ENCODE data around the gene TBC1D9.
A peak's percentile ranks its signal among the peaks of the same experiment; 100 is the strongest.

The TBC1D9 gene

DNA sequence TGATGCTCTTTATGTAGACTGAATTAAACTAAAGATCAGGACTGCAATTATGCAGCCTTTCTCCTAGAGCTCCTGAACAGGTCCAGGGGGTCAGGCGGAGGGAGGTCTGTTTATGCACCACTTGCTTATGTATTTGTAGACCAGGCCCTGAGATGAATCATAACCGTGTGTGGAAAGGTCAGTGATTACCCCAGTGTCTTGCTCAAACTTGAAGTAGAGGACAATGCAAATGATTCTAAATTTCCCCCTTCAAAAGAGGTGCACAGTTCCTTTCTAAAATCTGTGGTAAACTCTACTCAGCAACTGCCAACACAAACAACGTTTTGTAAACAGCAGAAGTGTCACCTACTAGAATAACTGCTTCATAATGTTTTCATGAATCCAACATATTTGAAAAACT, 13.0 kb upstream of the TBC1D9 start:
- Histone ChIP-seq H4K20me1 (ENCODE audit: insufficient read depth, low read length) (no peaks in the 10 kb centered on the region), H3K9me3 (ENCODE audit: low read length) (peaks cover 10% of the 10 kb centered on the region; the same call in 1 of the 2 replicates), H3K9me2 (ENCODE audit: low read depth, low read length) (no peaks in the 10 kb centered on the region), H3K27me3 (ENCODE audit: insufficient read depth, low read length) (no peaks in the 10 kb centered on the region), H3K79me2 (ENCODE audit: insufficient read depth, low read length) (no peaks in the 10 kb centered on the region), H3K9ac (ENCODE audit: low read length) (no peak overlapping the region), H3K36me3 (ENCODE audit: insufficient read depth, low read length) (no peaks in the 10 kb centered on the region; the same call in 1 of the 2 replicates), H2AFZ (ENCODE audit: low read length) (no peak overlapping the region), H3F3A (ENCODE audit: insufficient read depth, low read length) (no peaks in the 10 kb centered on the region), H3K4me3 (ENCODE audit: low read depth, low read length, poor library complexity, severe bottlenecking) (no peak overlapping the region), H3K4me1 (ENCODE audit: insufficient read depth, low read length, severe bottlenecking) (no peaks in the 10 kb centered on the region), H3K4me2 (ENCODE audit: low read length) (no peak overlapping the region), H3K27ac (ENCODE audit: low read depth, low read length, poor library complexity, severe bottlenecking) (no peak overlapping the region)
- no peak for TF ChIP-seq EZH2 (IDR thresholded peaks at IDR 0.05; ENCODE audit: borderline replicate concordance, low read length)

DNA sequence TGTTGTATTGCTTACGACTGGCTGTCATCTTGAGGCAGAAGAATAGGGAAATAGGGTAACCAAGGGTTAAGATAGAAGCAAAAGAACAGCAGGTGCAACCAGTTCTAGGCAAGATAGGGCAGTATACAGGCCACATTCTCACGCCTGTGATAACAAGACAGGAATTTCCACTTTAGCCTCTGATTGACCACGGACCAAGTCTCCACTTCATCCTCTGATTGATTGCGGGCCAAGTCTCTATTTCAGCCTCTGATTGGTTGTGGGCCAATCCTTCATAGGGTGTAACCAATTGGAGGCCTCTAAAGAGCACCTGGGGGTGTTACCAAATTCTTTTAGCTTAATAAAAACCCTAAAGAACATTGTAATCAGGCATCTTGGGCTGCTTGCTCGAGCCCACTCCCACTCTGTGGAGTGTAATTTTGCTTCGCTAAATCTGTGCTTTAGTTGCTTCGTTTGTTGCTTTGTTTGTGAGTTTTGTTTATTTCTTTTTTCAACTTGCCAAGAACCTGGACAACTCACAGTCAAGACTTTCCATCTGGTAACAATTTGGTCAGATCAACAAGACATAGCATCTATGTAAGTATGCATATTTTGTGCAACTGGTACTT, 8.7 kb upstream of the TBC1D9 start:
- Histone ChIP-seq H3K4me1 (ENCODE audit: insufficient read depth, low read length, severe bottlenecking) (no peaks in the 10 kb centered on the region), H2AFZ (ENCODE audit: low read length) (no peak overlapping the region), H3K36me3 (ENCODE audit: insufficient read depth, low read length) (no peaks in the 10 kb centered on the region), H3K27me3 (ENCODE audit: insufficient read depth, low read length) (no peaks in the 10 kb centered on the region), H3K27ac (ENCODE audit: low read depth, low read length, poor library complexity, severe bottlenecking) (no peak overlapping the region), H3K9me2 (ENCODE audit: low read depth, low read length) (no peaks in the 10 kb centered on the region), H3K79me2 (ENCODE audit: insufficient read depth, low read length) (no peaks in the 10 kb centered on the region), H3K4me2 (ENCODE audit: low read length) (no peak overlapping the region), H3K4me3 (ENCODE audit: low read depth, low read length, poor library complexity, severe bottlenecking) (no peak overlapping the region), H3K9me3 (ENCODE audit: low read length) (no peaks in the 10 kb centered on the region), H4K20me1 (ENCODE audit: insufficient read depth, low read length) (no peaks in the 10 kb centered on the region), H3F3A (ENCODE audit: insufficient read depth, low read length) (no peaks in the 10 kb centered on the region), H3K9ac (ENCODE audit: low read length) (no peak overlapping the region)
- no peak for TF ChIP-seq EZH2 (IDR thresholded peaks at IDR 0.05; ENCODE audit: borderline replicate concordance, low read length)
- no peak for TF ChIP-seq CTCF (IDR thresholded peaks at IDR 0.05; ENCODE audit: low read length)

DNA sequence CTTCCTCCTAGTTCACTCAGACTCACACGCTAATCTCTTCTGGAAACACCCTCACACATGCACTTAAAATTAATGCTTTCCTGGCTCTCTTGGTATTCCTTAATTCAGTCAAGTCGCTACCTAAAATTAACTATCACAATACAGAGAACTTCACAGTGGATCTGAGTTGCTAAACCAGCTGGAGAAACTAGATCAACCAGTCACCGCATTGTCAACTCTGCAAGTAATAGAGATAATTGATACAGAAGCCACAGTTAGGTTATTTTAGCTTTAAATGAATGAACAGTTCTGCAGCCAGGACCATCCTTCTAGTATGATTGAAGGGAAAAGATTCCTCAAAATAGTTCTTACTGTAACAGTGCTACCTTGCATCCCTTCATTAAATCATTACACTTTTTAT, 6.0 kb upstream of the TBC1D9 start:
- TF ChIP-seq CTCF (IDR thresholded peaks at IDR 0.05; ENCODE audit: low read length) (no peak), EZH2 (IDR thresholded peaks at IDR 0.05; ENCODE audit: borderline replicate concordance, low read length) (no peak)
- Histone ChIP-seq H3K9me2 (ENCODE audit: low read depth, low read length) (no peaks in the 10 kb centered on the region), H3K9ac (ENCODE audit: low read length) (no peak overlapping the region), H3K27me3 (ENCODE audit: insufficient read depth, low read length) (no peaks in the 10 kb centered on the region), H3F3A (ENCODE audit: insufficient read depth, low read length) (peaks cover 4% of the 10 kb centered on the region; the same call in 1 of the 2 replicates), H3K4me3 (ENCODE audit: low read depth, low read length, poor library complexity, severe bottlenecking) (no peak overlapping the region), H3K36me3 (ENCODE audit: insufficient read depth, low read length) (no peaks in the 10 kb centered on the region), H3K27ac (ENCODE audit: low read depth, low read length, poor library complexity, severe bottlenecking) (no peak overlapping the region), H3K4me2 (ENCODE audit: low read length) (no peak overlapping the region), H3K4me1 (ENCODE audit: insufficient read depth, low read length, severe bottlenecking) (no peaks in the 10 kb centered on the region), H2AFZ (ENCODE audit: low read length) (no peak overlapping the region), H3K9me3 (ENCODE audit: low read length) (no peaks in the 10 kb centered on the region), H4K20me1 (ENCODE audit: insufficient read depth, low read length) (no peaks in the 10 kb centered on the region), H3K79me2 (ENCODE audit: insufficient read depth, low read length) (no peaks in the 10 kb centered on the region)

- H3K4me1 ChIP-seq (ENCODE audit: insufficient read depth, low read length, severe bottlenecking) = peaks cover 20% of the 10 kb centered on the region
- H3K9ac ChIP-seq (ENCODE audit: low read length) = no peak overlapping the region
- no peaks in the 10 kb centered on the region for H3K27me3 ChIP-seq (ENCODE audit: insufficient read depth, low read length)
- no peak overlapping the region for H3K27ac ChIP-seq (ENCODE audit: low read depth, low read length, poor library complexity, severe bottlenecking)
- H4K20me1 ChIP-seq (ENCODE audit: insufficient read depth, low read length) = no peaks in the 10 kb centered on the region
- no peaks in the 10 kb centered on the region for H3K79me2 ChIP-seq (ENCODE audit: insufficient read depth, low read length)
- no peak overlapping the region for H3K4me3 ChIP-seq (ENCODE audit: low read depth, low read length, poor library complexity, severe bottlenecking)
- peak overlapping the region; percentile 83 for H3K4me2 ChIP-seq (ENCODE audit: low read length)
- H2AFZ ChIP-seq (ENCODE audit: low read length) = no peak overlapping the region
- TF ChIP-seq EZH2 (IDR thresholded peaks at IDR 0.05; ENCODE audit: borderline replicate concordance, low read length) (no peak), CTCF (IDR thresholded peaks at IDR 0.05; ENCODE audit: low read length) (no peak)
- H3K36me3 ChIP-seq (ENCODE audit: insufficient read depth, low read length) = no peaks in the 10 kb centered on the region
- H3F3A ChIP-seq (ENCODE audit: insufficient read depth, low read length) = peaks cover 5% of the 10 kb centered on the region; the same call in 1 of the 2 replicates
- H3K9me3 ChIP-seq (ENCODE audit: low read length) = no peaks in the 10 kb centered on the region
- no peaks in the 10 kb centered on the region for H3K9me2 ChIP-seq (ENCODE audit: low read depth, low read length)
Observed at GRCh38 chr4:140757232-140757630, 1.0 kb upstream of the TBC1D9 start.
